ENCODE results near the gene PTPN14.

Gene PTPN14

DNA sequence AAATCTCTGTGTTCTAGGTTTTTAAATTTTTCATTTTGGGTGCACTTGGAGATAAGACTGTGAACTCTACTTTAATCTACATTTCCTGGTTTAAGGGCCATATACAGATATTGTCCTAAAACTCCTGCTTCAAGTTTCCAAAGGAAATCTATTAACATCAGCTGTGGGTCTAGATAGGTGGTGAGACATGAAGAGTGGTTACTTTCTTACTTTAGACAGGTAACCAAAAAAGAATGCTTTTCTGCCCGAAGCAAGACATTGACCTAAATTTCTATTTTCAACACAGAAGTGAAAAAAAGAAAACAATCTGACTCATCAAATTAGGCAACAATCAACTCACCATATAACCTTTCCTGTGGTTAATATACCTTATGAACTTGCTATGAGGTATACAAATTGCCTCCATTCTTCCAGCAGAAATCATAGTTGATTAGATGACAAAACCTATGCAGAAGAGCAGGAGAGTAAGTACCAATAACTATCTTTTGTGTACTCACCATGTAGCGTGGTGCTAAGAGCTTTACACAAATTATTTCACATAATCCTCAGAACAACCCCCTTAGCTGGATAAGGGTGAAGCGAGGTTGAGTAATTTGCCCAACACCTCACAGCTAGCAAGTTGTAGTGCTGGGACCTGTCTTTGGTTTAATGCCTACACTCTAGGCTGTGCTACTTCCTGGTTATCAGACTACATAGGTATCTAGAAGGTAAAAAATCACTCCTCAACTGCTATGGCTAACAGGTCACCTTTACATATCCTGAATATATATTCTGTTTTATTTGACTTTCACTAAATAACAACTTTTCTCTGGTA, 23.4 kb upstream of the PTPN14 start:
- DNase-seq (ENCODE audit: low spot score) = no peak
- TF ChIP-seq, protein P1, sequence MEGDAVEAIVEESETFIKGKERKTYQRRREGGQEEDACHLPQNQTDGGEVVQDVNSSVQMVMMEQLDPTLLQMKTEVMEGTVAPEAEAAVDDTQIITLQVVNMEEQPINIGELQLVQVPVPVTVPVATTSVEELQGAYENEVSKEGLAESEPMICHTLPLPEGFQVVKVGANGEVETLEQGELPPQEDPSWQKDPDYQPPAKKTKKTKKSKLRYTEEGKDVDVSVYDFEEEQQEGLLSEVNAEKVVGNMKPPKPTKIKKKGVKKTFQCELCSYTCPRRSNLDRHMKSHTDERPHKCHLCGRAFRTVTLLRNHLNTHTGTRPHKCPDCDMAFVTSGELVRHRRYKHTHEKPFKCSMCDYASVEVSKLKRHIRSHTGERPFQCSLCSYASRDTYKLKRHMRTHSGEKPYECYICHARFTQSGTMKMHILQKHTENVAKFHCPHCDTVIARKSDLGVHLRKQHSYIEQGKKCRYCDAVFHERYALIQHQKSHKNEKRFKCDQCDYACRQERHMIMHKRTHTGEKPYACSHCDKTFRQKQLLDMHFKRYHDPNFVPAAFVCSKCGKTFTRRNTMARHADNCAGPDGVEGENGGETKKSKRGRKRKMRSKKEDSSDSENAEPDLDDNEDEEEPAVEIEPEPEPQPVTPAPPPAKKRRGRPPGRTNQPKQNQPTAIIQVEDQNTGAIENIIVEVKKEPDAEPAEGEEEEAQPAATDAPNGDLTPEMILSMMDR (IDR thresholded peaks at IDR 0.05; ENCODE audit: borderline replicate concordance, control extremely low read depth, extremely low read depth, insufficient read depth, missing control alignments) = no peak
- in situ Hi-C loops (cut with MboI; ENCODE audit: low sequenced_read_pairs, unreplicated experiment) = no loop called here

DNA sequence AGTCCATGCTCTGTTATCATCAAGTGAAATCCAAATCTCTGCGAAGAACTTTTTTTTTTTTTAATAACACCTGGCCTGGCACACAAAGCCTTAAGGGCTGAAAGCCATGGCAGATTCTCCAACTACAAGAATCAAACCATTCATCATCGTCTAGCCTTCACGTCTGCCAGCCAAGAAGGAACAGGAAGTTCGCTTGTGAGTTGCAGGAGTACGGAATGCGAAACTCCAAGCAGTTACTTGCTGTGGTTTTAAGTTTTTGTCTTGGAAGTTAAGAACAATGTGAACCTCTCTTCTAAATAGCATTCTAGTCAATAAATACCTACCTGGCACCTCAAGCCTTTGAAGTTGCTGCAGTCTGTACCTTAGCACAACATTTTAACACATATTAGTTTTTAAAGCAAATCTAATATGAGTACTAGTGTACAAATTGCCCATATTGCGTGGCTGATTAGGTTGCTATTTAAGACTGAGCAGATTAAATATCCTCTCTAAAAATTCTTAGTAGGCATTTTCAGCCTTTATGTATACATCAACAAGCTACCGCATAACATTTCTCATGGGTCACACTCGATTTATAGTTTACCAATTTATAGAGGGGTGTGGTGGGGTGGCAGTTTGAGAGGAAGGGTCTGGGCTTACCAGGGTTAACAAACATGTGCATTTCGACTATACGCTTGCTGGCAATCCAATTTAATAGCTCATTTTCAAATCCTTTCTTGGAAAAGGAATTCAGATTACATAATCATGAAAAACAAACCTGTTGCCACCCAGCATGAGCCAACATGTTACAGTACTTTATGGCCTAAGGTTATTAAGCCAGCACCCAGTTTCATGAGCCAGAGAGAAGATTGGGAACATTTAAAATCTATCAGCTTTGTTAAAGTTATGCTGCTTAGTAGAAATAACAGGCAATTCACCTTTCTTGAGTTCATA, 22.2 kb upstream of the PTPN14 start:
- in situ Hi-C loops (cut with MboI; ENCODE audit: low sequenced_read_pairs, unreplicated experiment) = no loop called here
- TF ChIP-seq, protein P1 (IDR thresholded peaks at IDR 0.05; ENCODE audit: borderline replicate concordance, control extremely low read depth, extremely low read depth, insufficient read depth, missing control alignments) = no peak
- no peak for DNase-seq (ENCODE audit: low spot score)

DNA sequence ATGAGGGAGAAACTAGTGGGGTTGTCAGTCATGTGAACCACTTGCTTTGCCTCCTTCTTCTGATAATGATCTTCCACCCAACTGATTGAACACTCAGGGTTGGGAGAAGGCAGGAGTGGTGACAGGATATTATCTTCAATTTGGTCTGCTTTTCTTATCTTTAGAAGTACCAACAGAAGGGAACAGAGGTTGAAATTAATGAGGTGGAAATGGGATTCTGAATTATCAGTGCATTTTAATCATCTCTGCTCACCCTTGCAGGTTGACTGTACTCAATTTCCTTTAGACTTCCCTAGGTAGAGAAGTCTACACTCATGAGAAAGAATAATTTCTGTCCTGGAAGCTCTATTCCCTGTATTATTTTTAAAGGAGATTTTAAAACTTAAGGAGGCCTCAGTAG, 19.9 kb upstream of the PTPN14 start:
- TF ChIP-seq, protein P1 (IDR thresholded peaks at IDR 0.05; ENCODE audit: borderline replicate concordance, control extremely low read depth, extremely low read depth, insufficient read depth, missing control alignments) = no peak
- in situ Hi-C loops (cut with MboI; ENCODE audit: low sequenced_read_pairs, unreplicated experiment) = no loop called here
- DNase-seq (ENCODE audit: low spot score) = no peak

DNA sequence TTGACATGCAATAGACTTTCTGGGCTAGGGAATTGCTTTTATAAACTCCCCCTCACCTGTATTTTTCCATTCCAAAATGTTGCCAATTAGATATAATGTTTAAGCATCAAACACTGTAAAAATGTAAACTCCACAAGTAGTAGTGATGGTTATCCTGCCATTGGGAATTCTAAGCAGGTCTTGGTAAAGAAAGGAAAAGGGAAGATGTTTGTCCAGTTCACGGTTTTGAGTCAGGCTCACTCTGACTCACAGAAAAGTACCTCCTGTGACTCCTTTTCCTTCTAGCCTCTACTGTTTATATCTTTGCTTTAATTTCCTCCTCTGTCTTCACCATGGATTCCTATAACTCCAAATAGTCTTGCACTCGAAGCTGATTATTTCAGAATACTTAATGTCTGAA, 19.0 kb upstream of the PTPN14 start:
- in situ Hi-C loops (cut with MboI; ENCODE audit: low sequenced_read_pairs, unreplicated experiment) = no loop called here
- DNase-seq (ENCODE audit: low spot score) = no peak
- TF ChIP-seq, protein P1 (IDR thresholded peaks at IDR 0.05; ENCODE audit: borderline replicate concordance, control extremely low read depth, extremely low read depth, insufficient read depth, missing control alignments) = no peak

DNA sequence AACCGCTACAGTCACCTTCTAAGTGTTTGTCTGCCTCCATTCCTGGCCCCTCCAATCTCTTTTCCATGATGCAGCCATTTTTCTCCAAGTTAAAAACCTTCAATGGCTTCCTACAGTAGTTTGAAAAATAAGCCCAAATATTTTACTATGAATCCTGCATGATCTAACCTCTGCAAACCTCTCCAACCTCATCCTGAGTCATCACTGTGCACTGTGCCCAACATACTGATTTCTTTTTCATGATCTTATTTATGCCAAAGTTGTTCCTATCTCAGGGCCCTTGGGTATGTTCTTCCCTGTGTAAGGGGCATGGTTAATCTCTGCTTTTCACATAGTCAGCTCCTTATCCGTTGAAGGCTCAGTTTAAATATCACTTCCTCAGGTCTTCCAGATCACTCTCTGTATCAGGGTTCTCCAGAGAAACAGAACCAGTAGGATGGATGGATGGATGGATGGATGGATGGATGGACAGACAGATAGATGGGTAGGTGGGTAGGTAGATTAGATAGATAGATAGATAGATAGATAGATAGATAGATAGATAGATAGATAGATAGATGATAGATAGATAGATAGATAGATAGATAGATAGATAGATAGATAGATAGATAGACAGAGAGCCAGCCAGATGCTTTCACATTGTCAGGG, 18.1 kb upstream of the PTPN14 start:
- in situ Hi-C loops (cut with MboI; ENCODE audit: low sequenced_read_pairs, unreplicated experiment) = no loop called here
- TF ChIP-seq, protein P1 (IDR thresholded peaks at IDR 0.05; ENCODE audit: borderline replicate concordance, control extremely low read depth, extremely low read depth, insufficient read depth, missing control alignments) = no peak
- DNase-seq (ENCODE audit: low spot score) = no peak

DNA sequence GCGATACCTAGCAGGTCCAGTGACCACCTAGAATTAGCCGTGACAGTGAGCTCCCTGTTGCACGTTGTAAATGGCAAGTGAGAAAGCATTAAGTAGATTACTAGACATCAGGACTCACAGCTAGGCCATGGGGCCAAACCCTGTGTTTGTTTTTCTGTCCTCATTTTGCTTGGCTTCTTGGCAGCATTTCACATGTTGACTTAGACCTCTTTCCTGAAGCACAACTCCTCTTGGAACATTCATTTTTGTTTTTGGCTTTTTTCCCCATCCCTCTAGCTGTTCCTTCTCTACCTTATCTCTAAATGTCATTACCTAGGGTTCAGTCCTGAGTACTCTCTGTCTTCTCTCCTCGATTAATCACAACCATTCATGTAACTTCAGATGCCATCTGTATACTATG, 16.9 kb upstream of the PTPN14 start:
- TF ChIP-seq, protein P1 (IDR thresholded peaks at IDR 0.05; ENCODE audit: borderline replicate concordance, control extremely low read depth, extremely low read depth, insufficient read depth, missing control alignments) = no peak
- DNase-seq (ENCODE audit: low spot score) = no peak
- in situ Hi-C loops (cut with MboI; ENCODE audit: low sequenced_read_pairs, unreplicated experiment) = no loop called here
